Aorta (tissue), 5 donors: ENCODE data around the gene KRT28. TPM values are rescaled to one million over a fixed set of nuclear protein-coding genes. Genes with fewer than 3 reads are reported as not detected.

ENCODE experiments used
- ATAC-seq: fragments of 200-7000 bp; cut with Tn5 transposase; one replicate; pipeline ENCODE4 v1.9.1; 2022; ENCODE audit warnings: moderate library complexity; ENCODE audit not compliant: low FRiP score
- DNase-seq, 2 donors: peaks; one replicate each; pipeline ENCODE4 v3.0.0-alpha.2; 2020
- H3K27ac ChIP-seq, 2 donors: one replicate each; pipeline ENCODE4 v1.5.1; 2013; ENCODE audit warnings: low read length in 2 of 2, mild to moderate bottlenecking in 2 of 2, moderate library complexity in 2 of 2, control low read depth in 1 of 2, inconsistent platforms in 1 of 2, low read depth in 1 of 2
- H3K27me3 ChIP-seq, 2 donors: one replicate each; pipeline ENCODE4 v1.6.1; 2013; ENCODE audit warnings: control low read depth in 1 of 2, low read length in 1 of 2, mild to moderate bottlenecking in 1 of 2, moderate library complexity in 1 of 2; ENCODE audit not compliant: insufficient read depth in 2 of 2, control insufficient read depth in 1 of 2
- H3K36me3 ChIP-seq, 2 donors: one replicate each; pipeline ENCODE4 v1.6.1; 2013; ENCODE audit warnings: control low read depth in 1 of 2, low read length in 1 of 2, mild to moderate bottlenecking in 1 of 2; ENCODE audit not compliant: insufficient read depth in 2 of 2, control insufficient read depth in 1 of 2
- H3K4me1 ChIP-seq, 2 donors: one replicate each; pipeline ENCODE4 v1.6.1; 2013; ENCODE audit warnings: low read length in 2 of 2, control low read depth in 1 of 2, mild to moderate bottlenecking in 1 of 2, moderate library complexity in 1 of 2; ENCODE audit not compliant: insufficient read depth in 2 of 2, control insufficient read depth in 1 of 2
- H3K4me3 ChIP-seq, 2 donors: one replicate each; pipeline ENCODE4 v1.5.1; 2013; ENCODE audit warnings: low read length in 2 of 2, control low read depth in 1 of 2, mild to moderate bottlenecking in 1 of 2
- H3K9me3 ChIP-seq: one replicate; pipeline ENCODE4 v1.6.1; 2013; ENCODE audit warnings: mild to moderate bottlenecking, low read length; ENCODE audit not compliant: control insufficient read depth
- whole genome bisulfite sequencing, 2 donors: extraction: QIAGEN DNeasy Blood & Tissue Kit; methylation state at CpG; one replicate each; pipeline ENCODE4 v1.1.7; 2013; 5-methylcytosine and 5-hydroxymethylcytosine counted together
- intact Hi-C, 2 donors: fragments of 100-400 bp; cut with DNase I; formaldehyde crosslinking; loops; one replicate each; pipeline versions ENCODE4 v1.14.2 to v1.15.0; 2022
- polyA plus RNA-seq, 2 donors: library from polyadenylated mRNA; stranded (reverse); fragments of 200-250 nt; gene quantifications; one replicate each; pipeline ENCODE4 v1.2.3, GENCODE V29; 2013
- total RNA-seq, 2 donors: library from RNA; stranded (reverse); fragmentation: NEBNext Ultra II Directional; extraction: Animal tissue kit (Norgen Biotek cat#: 25700); gene quantifications; one replicate each; pipeline ENCODE4 v1.2.1, GENCODE V29; 2021
- donor health status: healthy with polysubstance abuse.
- donor health status: Bipolar disorder and iron deficiency.
- donor health status: DM: no; HTN: no; CAD: no.
- donor health status: DM: no; HTN: no; CAD: no.
- donor health status: DM: yes; HTN: yes; CAD: no.

Gene KRT28
- total and polyA plus RNA-seq, 4 donors = not detected

- no peak overlapping the region for H3K4me3 ChIP-seq
- H3K27ac ChIP-seq = no peak overlapping the region
- no peak for DNase-seq
- H3K9me3 ChIP-seq = no peaks in the 10 kb centered on the region
- peaks cover 0 to 2% of the 10 kb centered on the region in 2 donors for H3K36me3 ChIP-seq
- no peak for ATAC-seq
- H3K27me3 ChIP-seq = no peaks in the 10 kb centered on the region
- intact Hi-C loops = no loop called here
- no peaks in the 10 kb centered on the region for H3K4me1 ChIP-seq
Observed at GRCh38 chr17:40833882-40834281, 34.1 kb upstream of the KRT28 start.

GRCh38 chr17:40832840-40833239 is 33.1 kb upstream of the KRT28 start:
- Histone ChIP-seq H3K27ac (no peak overlapping the region), H3K36me3 (peaks cover 0 to 2% of the 10 kb centered on the region in 2 donors), H3K9me3 (no peaks in the 10 kb centered on the region), H3K4me1 (peaks cover 0 to under 1% of the 10 kb centered on the region in 2 donors), H3K27me3 (no peaks in the 10 kb centered on the region), H3K4me3 (no peak overlapping the region)
- intact Hi-C loops = no loop called here
- ATAC-seq (no peak), DNase-seq (no peak)
- 56% methylated on average over 3 of the region's 3 CpGs for WGBS, 2 donors

- Histone ChIP-seq H3K36me3 (no peaks in the 10 kb centered on the region), H3K27me3 (no peaks in the 10 kb centered on the region), H3K9me3 (no peaks in the 10 kb centered on the region), H3K4me1 (peaks cover 5 to 7% of the 10 kb centered on the region in 2 donors), H3K27ac (no peak overlapping the region), H3K4me3 (no peak overlapping the region)
- no peak for ATAC-seq
- intact Hi-C loops = no loop called here
- no peak for DNase-seq
- WGBS, 2 donors = 88 to 93% methylated on average over 2 of the region's 2 CpGs
Observed at GRCh38 chr17:40830085-40830776, 30.5 kb upstream of the KRT28 start.

- peak overlapping the region; percentile 20 to 26 for H3K4me3 ChIP-seq
- H3K27ac ChIP-seq = peak overlapping the region in 1 of 2 donors; percentile 93
- no peaks in the 10 kb centered on the region for H3K36me3 ChIP-seq
- ATAC-seq (peak; percentile 82), DNase-seq (no peak)
- intact Hi-C loops = no loop called here
- no peaks in the 10 kb centered on the region for H3K9me3 ChIP-seq
- WGBS, 2 donors = 1 to 6% methylated on average over 4 of the region's 4 CpGs
- H3K4me1 ChIP-seq = peaks cover 5 to 7% of the 10 kb centered on the region in 2 donors
- no peaks in the 10 kb centered on the region for H3K27me3 ChIP-seq
Observed at GRCh38 chr17:40828454-40829044, 28.8 kb upstream of the KRT28 start.

- no peaks in the 10 kb centered on the region for H3K36me3 ChIP-seq
- H3K27ac ChIP-seq = peak overlapping the region; percentile 52 to 93
- intact Hi-C loops = no loop called here
- no peak overlapping the region for H3K4me3 ChIP-seq
- no peaks in the 10 kb centered on the region for H3K27me3 ChIP-seq
- H3K9me3 ChIP-seq = no peaks in the 10 kb centered on the region
- ATAC-seq = peak; percentile 59
- DNase-seq = no peak
- H3K4me1 ChIP-seq = peaks cover 5 to 7% of the 10 kb centered on the region in 2 donors
- WGBS, 2 donors = 3 to 5% methylated on average over 7 of the region's 7 CpGs
Observed at GRCh38 chr17:40827746-40828453, 28.1 kb upstream of the KRT28 start.

- 94 to 96% methylated on average over 2 of the region's 2 CpGs for WGBS, 2 donors
- peaks cover 5 to 7% of the 10 kb centered on the region in 2 donors for H3K4me1 ChIP-seq
Observed at GRCh38 chr17:40825599-40825998, 25.8 kb upstream of the KRT28 start.

GRCh38 chr17:40824015-40824832 is 24.5 kb upstream of the KRT28 start:
- Histone ChIP-seq H3K4me3 (no peak overlapping the region), H3K27ac (no peak overlapping the region), H3K4me1 (peaks cover 5 to 7% of the 10 kb centered on the region in 2 donors), H3K36me3 (no peaks in the 10 kb centered on the region), H3K27me3 (no peaks in the 10 kb centered on the region), H3K9me3 (no peaks in the 10 kb centered on the region)
- ATAC-seq (no peak), DNase-seq (no peak)
- 87 to 97% methylated on average over 1 of the region's 1 CpG for WGBS, 2 donors
- intact Hi-C loops = no loop called here

More at GRCh38 chr17:40825599-40825998, 25.8 kb upstream of the KRT28 start:
- Histone ChIP-seq H3K27me3 (no peaks in the 10 kb centered on the region), H3K27ac (no peak overlapping the region), H3K9me3 (no peaks in the 10 kb centered on the region), H3K36me3 (no peaks in the 10 kb centered on the region), H3K4me3 (no peak overlapping the region)
- DNase-seq (no peak), ATAC-seq (no peak)
- intact Hi-C loops = no loop called here

- no peaks in the 10 kb centered on the region for H3K36me3 ChIP-seq
- ATAC-seq = no peak
- H3K4me1 ChIP-seq = peaks cover under 1 to 5% of the 10 kb centered on the region in 2 donors
- H3K27me3 ChIP-seq = no peaks in the 10 kb centered on the region
- intact Hi-C loops = no loop called here
- no peak within 1 kb of the TSS for H3K4me3 ChIP-seq
- no peak within 1 kb of the TSS for H3K27ac ChIP-seq
- H3K9me3 ChIP-seq = no peaks in the 10 kb centered on the region
- DNase-seq = no peak
- 95% methylated on average over 7 of the region's 7 CpGs for WGBS, 2 donors
Observed at GRCh38 chr17:40822132-40822812, 22.5 kb upstream of the KRT28 start, which contains the start of gene KRT10. KRT10 (minus strand) TSS chr17:40822614; CDS start chr17:40822585, 29 bp downstream.
